HG02870 (cell line): Measurements from ENCODE around the gene SUGT1.
A peak's percentile ranks its signal among the peaks of the same experiment; 100 is the strongest.
"Not testable (repeated sequence)": the region's sequence is repeated elsewhere in the genome, so short reads cannot be mapped to it uniquely, and the experiment has no call there.

Experiments used
- ATAC-seq: cut with Tn5 transposase; IDR thresholded peaks from one replicate; pipeline ENCODE4 v1.9.1; 2021; ENCODE audit warnings: mild to moderate bottlenecking, moderate library complexity; ENCODE audit not compliant: unreplicated experiment

SUGT1 gene

GRCh38 chr13:52665325-52665724, 12.7 kb downstream of the SUGT1 start:
- ATAC-seq, result no peak

GRCh38 chr13:52669677-52670076, 17.0 kb downstream of the SUGT1 start:
- no peak for ATAC-seq

- ATAC-seq, result no peak
Observed at GRCh38 chr13:52670726-52671125, 18.1 kb downstream of the SUGT1 start.

- no peak for ATAC-seq
Observed at GRCh38 chr13:52673465-52673864, 20.8 kb downstream of the SUGT1 start.

- ATAC-seq, result no peak
Observed at GRCh38 chr13:52677823-52678222, 25.2 kb downstream of the SUGT1 start.

GRCh38 chr13:52685806-52686205, 33.2 kb downstream of the SUGT1 start:
- ATAC-seq, result not testable (repeated sequence)

GRCh38 chr13:52686376-52686775, 33.7 kb downstream of the SUGT1 start:
- no peak for ATAC-seq

GRCh38 chr13:52695856-52696255, 43.2 kb downstream of the SUGT1 start:
- ATAC-seq, result peak; percentile 91

- ATAC-seq, result no peak
Observed at GRCh38 chr13:52696566-52696965, 43.9 kb downstream of the SUGT1 start.

GRCh38 chr13:52701728-52702465, 49.3 kb downstream of the SUGT1 start:
- no peak for ATAC-seq

GRCh38 chr13:52703482-52703881, 50.8 kb downstream of the SUGT1 start:
- ATAC-seq, result no peak

- ATAC-seq, result no peak
Observed at GRCh38 chr13:52706081-52706480, 53.4 kb downstream of the SUGT1 start.

- no peak for ATAC-seq
Observed at GRCh38 chr13:52707375-52707774, 54.7 kb downstream of the SUGT1 start.

GRCh38 chr13:52708266-52708665, 55.6 kb downstream of the SUGT1 start:
- not testable (repeated sequence) for ATAC-seq

- ATAC-seq, result no peak
Observed at GRCh38 chr13:52711286-52711685, 58.6 kb downstream of the SUGT1 start.

- no peak for ATAC-seq
Observed at GRCh38 chr13:52712385-52712784, 59.7 kb downstream of the SUGT1 start.

GRCh38 chr13:52713894-52714293, 61.3 kb downstream of the SUGT1 start:
- ATAC-seq, result no peak

GRCh38 chr13:52720904-52721303, 68.3 kb downstream of the SUGT1 start:
- not testable (repeated sequence) for ATAC-seq

GRCh38 chr13:52721356-52721755, 68.7 kb downstream of the SUGT1 start:
- not testable (repeated sequence) for ATAC-seq

- no peak for ATAC-seq
Observed at GRCh38 chr13:52723181-52723580, 70.5 kb downstream of the SUGT1 start.

- no peak for ATAC-seq
Observed at GRCh38 chr13:52725302-52725701, 72.7 kb downstream of the SUGT1 start.

GRCh38 chr13:52726258-52726657, 73.6 kb downstream of the SUGT1 start:
- ATAC-seq, result no peak

- ATAC-seq, result no peak
Observed at GRCh38 chr13:52734075-52734623, 81.5 kb downstream of the SUGT1 start.
